Activated CD4-positive, alpha-beta T cell treated with anti-CD3 and anti-CD28 coated beads, Interleukin-2, Interleukin-6, amounts not matched to agents 100 ng/mL and 50 ng/mL, durations not matched to agents 16 hours and 8 hours (primary cell): Measurements from ENCODE around the gene LKAAEAR1.

Experiments
- DNase-seq: peaks from one replicate; pipeline ENCODE4 v3.0.0-alpha.2; 2020

LKAAEAR1 gene

DNA sequence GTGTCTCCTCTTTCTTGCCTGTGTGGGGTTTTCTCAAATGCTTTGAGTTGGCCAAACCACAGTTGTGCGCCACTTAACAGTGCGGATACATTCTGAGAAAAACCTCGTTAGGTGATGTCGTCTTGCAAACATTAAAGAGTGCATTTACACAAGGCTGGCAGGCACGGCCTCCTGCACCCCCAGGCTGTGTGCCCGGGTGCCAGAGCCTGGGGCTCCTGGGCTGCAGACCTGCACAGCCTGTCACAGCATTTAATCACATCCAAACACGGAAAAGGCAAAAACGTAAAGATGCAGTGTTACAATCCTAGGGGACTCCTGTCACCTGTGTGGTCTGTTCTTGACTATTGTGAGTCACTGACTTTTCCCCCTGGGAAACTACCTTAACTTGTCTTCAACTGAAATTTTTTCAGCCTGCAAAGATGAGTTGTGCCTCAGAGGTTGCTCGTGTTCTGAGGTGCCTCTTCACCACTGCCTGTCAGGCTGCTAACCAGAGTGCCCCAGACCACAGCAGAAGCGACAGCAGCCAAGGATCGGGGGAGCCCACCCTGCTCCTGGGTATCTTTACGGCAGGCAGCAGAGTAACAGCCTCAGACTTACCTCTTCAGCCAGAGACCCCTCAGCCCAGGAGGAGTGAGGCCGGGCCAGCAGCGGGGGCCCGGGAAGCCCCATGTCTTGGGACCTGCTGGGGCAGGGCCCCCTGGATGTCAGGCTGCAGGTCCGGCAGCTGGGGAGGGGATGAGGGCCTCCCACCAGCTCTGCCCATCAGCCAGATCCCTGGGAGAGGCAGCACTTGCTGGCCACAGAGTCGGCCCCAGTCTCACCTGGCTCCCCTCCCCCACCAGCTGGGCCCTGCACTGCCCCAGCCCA is 48.9 kb downstream of the LKAAEAR1 start:
- DNase-seq = peak; percentile 79

DNA sequence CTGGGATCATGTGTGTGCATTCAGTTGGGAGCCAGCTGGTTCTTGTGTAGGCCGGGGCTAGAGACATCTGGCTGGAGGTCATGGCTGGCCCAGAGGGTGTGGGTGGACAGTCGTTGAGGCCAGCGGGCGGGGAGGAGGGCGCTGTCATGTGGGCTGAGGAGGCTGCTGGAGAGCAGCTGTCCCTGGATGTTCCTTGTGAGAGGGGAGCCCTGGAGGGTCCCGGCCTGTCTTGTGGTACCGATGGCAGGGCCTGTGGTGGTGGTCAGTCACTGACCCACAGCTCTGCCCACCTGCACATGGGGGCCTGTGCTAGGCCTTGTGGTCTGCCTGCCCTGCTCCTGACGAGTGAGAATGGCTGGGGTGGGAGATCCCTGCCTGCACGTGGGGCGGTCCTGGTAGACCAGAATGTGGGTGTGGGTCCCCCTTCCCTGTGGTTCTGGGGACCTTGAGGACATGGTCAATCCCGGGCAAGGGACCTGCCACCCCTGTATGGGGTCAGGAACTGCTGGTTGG is 50.2 kb downstream of the LKAAEAR1 start:
- DNase-seq = no peak
